ENCODE results near the gene CCDC57.

Gene CCDC57

GRCh38 chr17:82076785-82077591 lies 135.7 kb downstream of the CCDC57 start:
- no peak for DNase-seq

DNA sequence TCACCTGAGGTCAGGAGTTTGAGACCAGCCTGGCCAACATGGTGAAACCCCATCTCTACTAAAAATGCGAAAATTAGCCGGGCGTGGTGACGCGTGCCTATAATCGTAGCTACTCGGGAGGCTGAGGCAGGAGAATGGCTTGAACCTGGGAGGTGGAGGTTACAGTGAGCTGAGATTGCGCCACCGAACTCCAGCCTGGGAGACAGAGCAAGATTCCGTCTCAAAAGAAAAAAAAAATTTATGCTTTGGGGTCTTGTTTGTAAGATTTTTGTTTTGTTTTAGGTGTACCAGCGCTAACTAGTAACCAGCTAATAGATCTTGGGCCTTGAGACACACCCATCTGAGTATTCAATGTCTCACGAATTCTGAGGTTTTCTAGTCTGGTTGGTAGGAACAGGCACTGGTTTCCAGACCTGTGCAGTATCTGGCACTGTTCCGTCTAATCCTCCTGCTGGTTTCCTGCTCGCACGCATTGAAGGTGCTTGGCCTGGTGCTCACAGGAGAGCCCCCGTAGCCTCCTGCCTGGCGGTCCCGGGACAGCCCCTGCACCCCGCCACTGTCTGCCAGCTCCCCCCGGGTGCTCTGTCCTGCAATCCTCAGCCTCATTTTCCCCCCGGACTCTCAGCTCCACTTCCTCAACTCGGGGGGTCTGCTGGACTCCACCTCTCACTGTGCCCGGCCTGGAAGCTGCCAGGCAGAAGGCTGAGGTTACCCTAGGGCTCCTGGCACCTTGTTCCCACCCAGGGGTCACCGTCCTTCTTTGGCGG lies 136.4 kb downstream of the CCDC57 start:
- DNase-seq, result no peak

DNA sequence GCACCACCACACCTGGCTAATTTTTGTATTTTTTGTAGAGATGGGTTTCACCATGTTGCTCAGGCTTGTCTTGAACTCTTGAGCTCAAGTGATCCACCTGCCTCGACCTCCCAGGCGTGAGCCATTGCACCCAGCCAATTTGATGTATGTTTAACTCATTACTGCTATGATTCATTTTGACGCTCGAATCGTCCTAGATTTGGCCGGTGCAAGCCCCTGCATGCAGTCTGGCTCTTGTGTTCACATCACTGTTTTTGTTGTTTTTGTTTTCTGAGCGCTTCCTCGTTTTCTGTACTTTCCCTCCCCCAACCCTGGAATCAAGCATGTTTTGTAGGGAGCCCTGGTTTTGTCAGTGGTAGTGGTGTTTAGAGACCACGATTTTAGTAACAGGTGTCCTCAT lies 139.2 kb downstream of the CCDC57 start:
- no peak for DNase-seq

DNA sequence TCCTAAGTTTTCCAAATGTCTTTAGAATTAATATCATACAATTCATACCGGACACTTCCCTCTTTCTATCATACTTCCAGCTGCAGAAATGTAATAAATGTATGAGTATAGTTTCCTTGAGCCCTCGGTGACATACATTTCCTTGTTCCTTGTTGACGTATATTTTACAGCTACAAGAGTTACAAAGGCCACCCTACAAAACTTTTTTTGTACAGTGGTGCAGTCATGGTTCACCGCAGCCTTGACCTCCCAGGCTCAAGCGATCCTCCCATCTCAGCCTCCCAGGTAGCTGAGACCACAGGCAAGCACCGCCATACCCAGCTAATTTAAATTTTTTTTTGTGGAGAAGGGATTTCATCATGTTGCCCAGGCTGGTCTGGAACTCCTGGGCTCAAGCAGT lies 139.8 kb downstream of the CCDC57 start:
- DNase-seq, result no peak

DNA sequence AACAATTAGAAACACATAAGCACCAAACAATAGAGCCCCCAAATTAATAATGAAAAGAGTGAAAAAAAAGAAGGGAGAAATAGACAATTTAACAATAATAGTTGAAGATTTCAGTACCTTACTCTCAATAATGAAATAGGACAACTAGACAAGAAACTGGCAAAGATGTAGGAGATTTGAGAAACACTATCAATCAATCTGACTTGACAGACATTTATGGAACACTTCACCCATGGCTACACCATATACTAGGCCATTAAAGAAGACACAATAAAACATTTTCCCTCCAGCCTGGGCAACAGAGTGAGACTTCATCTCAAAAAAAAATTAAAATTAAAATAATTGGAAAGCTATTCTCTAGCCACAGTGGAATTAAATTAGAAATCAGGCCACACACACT lies 142.0 kb downstream of the CCDC57 start:
- no peak for DNase-seq

GRCh38 chr17:82065638-82066303 lies 146.9 kb downstream of the CCDC57 start, which contains the start of gene DUS1L:
Gene DUS1L, minus strand, starts transcription at chr17:82065804. Its CDS starts 745 bp downstream, at chr17:82065059.
- DNase-seq, result peak; percentile 73

GRCh38 chr17:82065193-82065637 lies 147.4 kb downstream of the CCDC57 start:
- peak; percentile 38 for DNase-seq

DNA sequence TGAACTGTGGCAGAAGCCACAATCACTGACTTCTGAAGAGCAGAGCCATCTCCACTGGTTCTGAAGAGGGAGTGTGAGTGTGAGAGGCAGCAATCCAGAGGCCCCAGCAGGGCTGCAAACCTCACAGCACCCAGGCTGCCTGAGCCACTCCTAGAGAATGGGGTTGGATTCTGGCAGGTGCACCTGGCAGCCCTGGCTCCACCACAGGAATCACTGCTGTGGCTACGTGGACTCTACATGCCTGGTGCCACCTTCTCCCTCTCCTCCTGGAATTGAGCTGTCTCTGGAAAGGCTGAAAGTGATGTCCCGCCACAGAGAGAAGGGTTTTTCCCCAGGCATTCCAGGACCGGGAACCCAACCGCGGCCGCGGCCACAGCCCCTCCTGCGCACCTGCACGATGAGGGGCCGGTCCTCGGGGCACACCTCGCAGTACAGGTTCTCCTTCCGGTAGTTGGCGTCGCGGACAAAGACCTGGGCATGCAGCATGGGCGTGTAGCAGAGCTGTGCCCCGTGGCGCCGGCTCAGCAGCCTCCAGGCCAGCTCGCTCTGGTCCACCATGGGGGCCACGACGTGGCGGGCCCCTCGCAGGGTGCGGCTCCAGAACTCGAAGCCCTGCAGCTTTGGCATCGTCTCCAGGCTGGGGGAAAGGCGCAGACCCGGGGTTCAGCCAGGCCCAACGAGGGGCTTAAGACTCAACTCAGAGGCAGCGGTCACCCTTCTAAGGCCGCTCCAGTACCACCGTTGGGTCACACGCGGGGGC lies 148.0 kb downstream of the CCDC57 start:
- no peak for DNase-seq

- no peak for DNase-seq
Observed at GRCh38 chr17:82063424-82064415, 148.9 kb downstream of the CCDC57 start.

- DNase-seq, result no peak
Observed at GRCh38 chr17:82062984-82063368, 149.7 kb downstream of the CCDC57 start.

DNA sequence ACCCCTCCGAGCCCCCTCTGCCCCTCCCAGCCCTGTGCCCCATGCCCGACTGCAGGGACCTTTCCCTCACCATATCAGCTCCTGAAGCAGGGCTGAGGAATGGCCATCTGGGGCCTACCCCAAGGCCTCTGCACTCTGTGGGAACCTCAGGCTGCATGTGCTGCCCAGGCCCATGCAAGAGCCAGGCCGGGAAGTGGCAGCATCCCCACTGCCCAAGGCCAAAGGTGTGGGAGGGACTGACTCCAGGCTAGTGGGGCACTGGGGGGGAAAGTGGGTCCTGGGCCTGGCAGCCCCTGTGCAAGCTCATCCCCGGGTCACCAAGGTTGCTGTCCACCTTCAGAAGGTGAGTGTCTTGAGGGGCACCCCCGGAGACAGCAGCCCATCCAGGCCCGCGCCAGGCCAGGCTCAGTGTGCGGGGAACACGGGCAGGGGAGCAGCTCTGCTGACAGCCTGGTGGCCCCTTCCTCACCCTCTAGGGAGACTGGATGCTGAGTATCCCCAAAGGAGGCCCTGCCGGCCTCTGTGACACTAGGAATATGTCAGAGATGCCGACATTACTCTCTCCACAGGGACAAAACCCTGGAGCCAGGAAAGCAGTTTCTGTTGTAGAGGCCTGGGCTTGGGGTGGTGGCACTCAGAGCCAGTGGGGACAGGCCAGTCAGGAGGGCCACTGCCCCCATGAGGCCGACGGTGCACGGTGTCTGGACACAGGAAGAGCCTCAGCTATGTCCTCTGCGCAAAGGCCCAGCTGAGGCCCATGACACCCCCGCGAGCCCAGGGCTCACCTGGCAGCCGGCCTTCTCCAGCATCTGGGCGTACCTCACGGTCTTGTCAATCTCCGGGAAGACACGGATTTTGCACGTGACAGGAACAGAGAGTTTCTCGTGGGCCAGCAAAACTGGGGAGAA lies 150.3 kb downstream of the CCDC57 start:
- no peak for DNase-seq

- DNase-seq, result no peak
Observed at GRCh38 chr17:82061047-82061925, 151.4 kb downstream of the CCDC57 start.

- no peak for DNase-seq
Observed at GRCh38 chr17:82060614-82061013, 152.0 kb downstream of the CCDC57 start.

DNA sequence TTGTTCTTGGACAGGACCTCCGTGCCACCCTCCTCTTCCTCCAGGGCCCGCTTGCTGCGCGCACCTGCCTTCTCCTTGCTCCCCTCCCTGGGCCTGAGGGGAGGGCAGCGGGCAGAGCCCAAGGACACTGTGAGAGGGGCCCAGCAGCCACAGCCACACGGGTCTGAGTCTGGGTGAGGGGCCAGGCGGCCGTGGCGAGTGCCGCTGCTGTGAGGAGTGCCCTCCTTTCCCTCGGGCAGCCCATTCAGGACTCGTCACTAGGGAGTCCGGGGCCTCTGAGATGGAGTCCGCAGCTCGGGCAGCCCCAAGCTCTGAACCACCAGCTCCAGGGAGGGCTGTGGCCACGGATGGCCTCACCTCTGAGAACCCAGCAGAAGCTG lies 152.7 kb downstream of the CCDC57 start:
- no peak for DNase-seq

DNA sequence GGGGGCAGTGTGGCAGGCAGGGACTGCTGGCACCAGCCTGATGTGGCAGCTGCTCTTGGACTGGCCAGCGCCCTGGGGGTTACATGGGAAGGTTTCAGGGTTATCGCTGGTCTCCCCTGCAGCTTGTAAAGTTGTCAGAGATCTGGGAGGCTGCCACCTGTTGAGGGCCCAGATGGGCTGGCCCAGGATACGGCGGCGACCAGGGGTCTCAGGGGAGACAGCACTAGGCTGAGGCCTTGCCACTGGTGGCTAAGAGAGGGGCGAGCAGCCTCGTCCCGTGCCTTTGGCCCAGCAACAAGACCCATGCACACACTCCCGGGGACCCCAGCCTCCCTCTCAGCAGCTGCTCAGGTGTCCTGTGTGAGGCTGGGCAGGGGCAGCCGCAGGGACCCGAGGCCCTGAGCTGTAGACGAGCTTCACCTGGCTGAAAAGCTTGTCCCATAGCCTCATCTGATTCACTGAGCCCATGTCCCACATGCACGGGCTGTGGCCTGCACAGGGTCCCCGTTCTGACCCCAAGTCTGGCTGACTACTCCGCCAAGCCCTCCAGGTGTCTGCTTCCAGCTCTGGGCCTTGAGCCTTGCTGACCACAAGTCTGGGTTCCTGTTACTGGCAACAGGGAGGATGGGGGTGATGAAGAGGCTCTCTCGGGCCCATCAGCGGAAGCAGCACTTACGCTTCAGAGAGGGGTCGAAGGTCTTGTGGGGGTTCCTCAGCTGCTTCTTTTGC lies 153.2 kb downstream of the CCDC57 start:
- no peak for DNase-seq

GRCh38 chr17:82058855-82059249 lies 153.8 kb downstream of the CCDC57 start:
- no peak for DNase-seq

GRCh38 chr17:82058230-82058854 lies 154.3 kb downstream of the CCDC57 start:
- DNase-seq, result no peak
